Activated CD4-positive, alpha-beta T cell treated with anti-CD3 and anti-CD28 coated beads, Interleukin-10, Interleukin-2, amounts not matched to agents 100 ng/mL and 50 ng/mL, durations not matched to agents 16 hours and 8 hours (primary cell): Measurements from ENCODE around the gene ACBD6.

Source experiments
- DNase-seq: peaks from one replicate; pipeline ENCODE4 v3.0.0-alpha.2; 2020

Gene ACBD6

DNA sequence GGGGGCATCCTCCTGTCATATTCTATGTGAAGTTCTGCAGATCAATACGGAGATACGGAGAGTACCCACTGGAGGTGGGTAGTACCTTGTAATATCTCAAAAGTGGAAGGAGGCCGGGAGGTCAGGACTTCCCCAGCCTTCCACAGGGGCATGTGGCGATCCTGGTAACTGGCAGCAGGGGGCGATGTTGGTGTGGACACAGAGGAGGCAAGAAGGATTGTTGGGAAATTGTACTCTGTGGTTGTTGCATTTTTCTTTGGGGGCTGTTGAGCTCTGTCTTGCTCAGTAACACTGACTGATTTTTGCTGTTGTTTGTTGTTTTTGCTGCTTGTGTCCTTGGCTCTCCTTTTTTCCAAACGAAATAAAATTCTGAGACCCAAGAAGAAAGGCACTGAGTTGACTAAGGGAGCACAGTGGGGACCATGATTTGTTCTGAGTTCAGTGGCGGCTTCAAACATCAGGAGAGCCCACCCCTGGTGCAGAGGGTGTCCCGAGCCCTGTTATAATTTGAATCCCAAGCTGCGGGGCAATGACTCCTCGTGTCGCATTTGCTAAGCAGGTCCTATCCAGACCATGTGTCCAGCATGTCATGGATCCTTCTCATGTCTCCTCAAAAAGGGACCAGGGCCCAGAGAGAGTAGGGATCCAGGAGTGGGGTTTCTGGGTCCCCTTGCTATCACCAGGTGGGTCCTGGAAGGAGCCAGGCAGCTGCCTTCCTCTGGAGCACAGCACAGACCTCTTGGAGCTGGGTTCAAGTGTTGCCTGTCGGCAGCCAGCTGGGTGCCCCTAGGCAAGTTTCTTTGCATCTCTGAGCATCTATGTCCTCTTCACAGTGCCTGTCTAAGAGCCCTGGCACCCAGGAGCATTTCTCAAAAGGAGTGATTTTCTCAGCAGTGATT, 249.5 kb downstream of the ACBD6 start:
- peak; percentile 78 for DNase-seq

- no peak for DNase-seq
Measured at GRCh38 chr1:180251526-180252305, 250.7 kb downstream of the ACBD6 start.

GRCh38 chr1:180250883-180251509, 251.4 kb downstream of the ACBD6 start:
- DNase-seq, result no peak

DNA sequence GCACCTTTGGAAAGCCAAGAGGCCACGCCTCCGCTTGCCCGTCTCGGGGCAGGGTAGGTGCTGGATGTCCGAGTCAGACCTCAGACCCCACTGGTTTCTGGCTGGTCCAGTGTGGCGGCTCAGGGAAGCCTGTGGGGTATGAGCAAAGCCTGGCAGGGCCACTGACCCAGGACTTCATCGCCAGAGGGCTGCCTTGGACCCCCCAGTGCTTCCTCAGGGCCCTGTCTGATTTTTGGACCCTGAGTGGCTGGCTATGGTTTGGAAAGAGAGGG, 251.9 kb downstream of the ACBD6 start:
- DNase-seq, result no peak

- no peak for DNase-seq
Measured at GRCh38 chr1:180249725-180250498, 252.5 kb downstream of the ACBD6 start.

DNA sequence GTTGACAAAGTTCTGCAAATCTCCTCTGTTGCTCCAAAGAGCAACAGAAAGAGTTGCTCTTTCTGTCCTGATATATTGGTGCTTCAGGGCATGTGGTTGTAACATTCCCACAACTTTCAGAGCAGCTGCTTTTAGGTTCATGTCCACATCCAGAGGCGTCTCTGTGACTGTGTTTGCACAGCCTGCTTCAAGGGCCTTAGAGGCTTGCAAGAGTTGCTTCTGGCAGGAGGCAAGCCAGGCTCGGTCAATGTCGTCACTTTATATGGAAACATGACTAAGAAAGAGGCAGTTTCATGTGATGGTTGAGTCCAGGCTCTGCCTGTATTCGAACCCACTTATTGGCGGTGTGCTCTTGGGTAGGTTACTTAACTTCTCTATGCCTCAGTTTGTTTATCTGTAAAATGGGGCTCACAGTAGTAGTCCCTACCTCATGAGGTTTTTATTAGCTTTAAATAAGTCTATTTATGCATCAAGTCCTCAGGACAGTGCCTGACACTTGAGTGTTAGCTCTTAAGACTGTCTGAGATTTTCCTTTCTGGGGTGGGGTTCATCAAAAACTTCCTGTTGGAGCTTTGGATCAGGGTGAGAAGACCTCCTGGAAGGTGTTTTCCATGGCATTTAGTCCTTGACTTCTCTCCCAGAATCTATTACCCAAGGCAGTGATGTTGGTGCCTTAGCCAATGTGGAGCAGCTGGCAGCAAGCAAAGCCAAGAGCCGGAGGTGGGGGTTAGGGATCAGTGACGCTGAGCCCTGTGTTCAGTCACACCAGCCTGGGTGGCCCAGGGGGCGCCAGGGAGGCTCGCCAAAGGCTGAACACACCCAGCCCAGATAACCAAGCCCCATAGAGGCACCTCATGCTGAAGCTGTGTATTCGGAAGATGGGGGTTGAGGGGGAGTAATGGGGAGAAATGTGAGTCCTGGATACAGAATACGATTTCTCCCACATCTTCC, 253.4 kb downstream of the ACBD6 start:
- no peak for DNase-seq

- no peak for DNase-seq
Measured at GRCh38 chr1:180248176-180248575, 254.2 kb downstream of the ACBD6 start.

- no peak for DNase-seq
Measured at GRCh38 chr1:180247580-180247979, 254.8 kb downstream of the ACBD6 start.

GRCh38 chr1:180247061-180247460, 255.3 kb downstream of the ACBD6 start:
- DNase-seq, result peak; percentile 38

DNA sequence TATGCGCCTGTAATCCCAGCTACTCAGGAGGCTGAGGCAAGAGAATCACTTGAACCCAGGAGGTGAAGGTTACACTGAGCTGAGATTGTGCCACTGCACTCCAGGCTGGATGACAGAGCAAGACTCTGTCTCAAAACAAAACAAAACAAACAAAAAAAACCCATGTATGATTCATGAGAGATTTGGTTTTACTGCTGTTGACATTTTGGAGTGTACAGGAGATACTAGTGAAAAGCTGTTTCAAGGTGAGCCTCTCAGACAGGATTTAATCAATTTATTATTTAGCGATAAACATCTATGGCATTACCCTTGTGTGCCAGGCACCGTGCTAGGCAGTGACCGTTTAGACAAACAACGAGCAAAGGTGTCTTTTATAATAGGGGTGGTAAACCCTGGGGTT, 255.8 kb downstream of the ACBD6 start:
- DNase-seq, result no peak

GRCh38 chr1:180244840-180245239, 257.5 kb downstream of the ACBD6 start:
- no peak for DNase-seq

GRCh38 chr1:180243517-180244221, 258.7 kb downstream of the ACBD6 start:
- DNase-seq, result no peak

GRCh38 chr1:180241716-180242544, 260.4 kb downstream of the ACBD6 start:
- no peak for DNase-seq

- DNase-seq, result no peak
Measured at GRCh38 chr1:180239145-180240096, 263.0 kb downstream of the ACBD6 start.

GRCh38 chr1:180238675-180239074, 263.7 kb downstream of the ACBD6 start:
- DNase-seq, result no peak
